Measurements from ENCODE around the gene ZNF530. TPM values are rescaled to one million over a fixed set of nuclear protein-coding genes. Genes with fewer than 3 reads are reported as not detected.

ZNF530 gene
- total and polyA plus RNA-seq, 2 donors from 2014 or later: 1.1 to 3.5 TPM

DNA sequence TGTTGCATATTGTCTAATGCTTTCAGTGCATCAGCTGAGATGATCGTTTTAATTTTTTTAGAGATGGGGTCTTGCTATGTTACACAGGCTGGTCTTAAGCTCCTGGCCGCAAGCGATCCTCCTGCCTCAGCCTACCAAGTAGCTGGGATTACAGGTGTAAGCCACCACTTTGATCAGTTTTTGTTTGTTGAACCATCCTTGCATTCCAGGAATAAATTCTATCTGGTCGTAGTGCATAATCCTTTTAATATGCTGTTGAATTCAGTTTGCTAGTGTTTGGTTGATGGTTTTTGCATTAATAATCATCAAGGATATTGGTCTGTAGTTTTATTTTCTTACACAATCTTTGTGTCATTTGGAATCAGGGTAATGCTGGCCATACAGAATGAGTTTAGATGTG, 37.7 kb downstream of the ZNF530 start:
- intact Hi-C loops (cut with DNase I): no loop called here
- Histone ChIP-seq H3K27ac (ENCODE audit: low read depth in 2 of 2, low read length in 2 of 2) (no peak overlapping the region), H3K27me3 (ENCODE audit: control insufficient read depth, insufficient read depth, low read length) (no peaks in the 10 kb centered on the region), H3K4me1 (ENCODE audit: control insufficient read depth in 2 of 3, insufficient read depth in 2 of 3, low read depth in 1 of 3, low read length in 3 of 3) (peaks cover 0 to 8% (median 7%) of the 10 kb centered on the region in 3 donors), H3K9me3 (ENCODE audit: control insufficient read depth in 2 of 3, insufficient read depth in 1 of 3, low read length in 3 of 3) (peaks cover 25 to 55% (median 31%) of the 10 kb centered on the region in 3 donors), H3K4me3 (ENCODE audit: low read length in 3 of 3) (no peak overlapping the region), H3K36me3 (ENCODE audit: control insufficient read depth in 2 of 3, insufficient read depth in 3 of 3, low read length in 3 of 3) (peaks cover 35 to 53% (median 53%) of the 10 kb centered on the region in 3 donors), H3K9ac (ENCODE audit: low read length in 3 of 3) (no peak overlapping the region)
- FAIRE-seq: no peak
- no peak for DNase-seq
- TF ChIP-seq, protein P1, sequence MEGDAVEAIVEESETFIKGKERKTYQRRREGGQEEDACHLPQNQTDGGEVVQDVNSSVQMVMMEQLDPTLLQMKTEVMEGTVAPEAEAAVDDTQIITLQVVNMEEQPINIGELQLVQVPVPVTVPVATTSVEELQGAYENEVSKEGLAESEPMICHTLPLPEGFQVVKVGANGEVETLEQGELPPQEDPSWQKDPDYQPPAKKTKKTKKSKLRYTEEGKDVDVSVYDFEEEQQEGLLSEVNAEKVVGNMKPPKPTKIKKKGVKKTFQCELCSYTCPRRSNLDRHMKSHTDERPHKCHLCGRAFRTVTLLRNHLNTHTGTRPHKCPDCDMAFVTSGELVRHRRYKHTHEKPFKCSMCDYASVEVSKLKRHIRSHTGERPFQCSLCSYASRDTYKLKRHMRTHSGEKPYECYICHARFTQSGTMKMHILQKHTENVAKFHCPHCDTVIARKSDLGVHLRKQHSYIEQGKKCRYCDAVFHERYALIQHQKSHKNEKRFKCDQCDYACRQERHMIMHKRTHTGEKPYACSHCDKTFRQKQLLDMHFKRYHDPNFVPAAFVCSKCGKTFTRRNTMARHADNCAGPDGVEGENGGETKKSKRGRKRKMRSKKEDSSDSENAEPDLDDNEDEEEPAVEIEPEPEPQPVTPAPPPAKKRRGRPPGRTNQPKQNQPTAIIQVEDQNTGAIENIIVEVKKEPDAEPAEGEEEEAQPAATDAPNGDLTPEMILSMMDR (IDR thresholded peaks at IDR 0.05; ENCODE audit: borderline replicate concordance, extremely low read depth, insufficient read depth): no peak

DNA sequence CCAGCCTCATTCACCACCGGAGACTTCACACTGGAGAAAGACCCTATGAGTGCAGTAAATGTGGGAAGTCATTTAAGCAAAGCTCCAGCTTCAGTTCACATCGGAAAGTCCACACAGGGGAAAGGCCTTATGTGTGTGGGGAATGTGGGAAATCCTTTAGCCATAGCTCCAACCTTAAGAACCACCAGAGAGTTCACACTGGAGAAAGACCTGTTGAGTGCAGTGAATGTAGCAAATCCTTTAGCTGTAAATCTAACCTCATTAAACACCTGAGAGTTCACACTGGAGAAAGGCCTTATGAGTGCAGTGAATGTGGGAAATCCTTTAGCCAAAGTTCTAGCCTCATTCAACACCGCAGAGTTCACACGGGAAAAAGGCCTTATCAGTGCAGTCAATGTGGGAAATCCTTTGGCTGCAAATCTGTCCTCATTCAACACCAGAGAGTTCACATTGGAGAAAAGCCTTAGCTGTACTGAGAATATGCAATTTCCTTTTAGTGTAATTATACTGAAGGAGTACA, 42.1 kb downstream of the ZNF530 start:
- TF ChIP-seq, protein P1 (IDR thresholded peaks at IDR 0.05; ENCODE audit: borderline replicate concordance, extremely low read depth, insufficient read depth): no peak
- H3K4me3 ChIP-seq (ENCODE audit: low read length in 3 of 3): peak overlapping the region in 1 of 3 donors; percentile 4

DNA sequence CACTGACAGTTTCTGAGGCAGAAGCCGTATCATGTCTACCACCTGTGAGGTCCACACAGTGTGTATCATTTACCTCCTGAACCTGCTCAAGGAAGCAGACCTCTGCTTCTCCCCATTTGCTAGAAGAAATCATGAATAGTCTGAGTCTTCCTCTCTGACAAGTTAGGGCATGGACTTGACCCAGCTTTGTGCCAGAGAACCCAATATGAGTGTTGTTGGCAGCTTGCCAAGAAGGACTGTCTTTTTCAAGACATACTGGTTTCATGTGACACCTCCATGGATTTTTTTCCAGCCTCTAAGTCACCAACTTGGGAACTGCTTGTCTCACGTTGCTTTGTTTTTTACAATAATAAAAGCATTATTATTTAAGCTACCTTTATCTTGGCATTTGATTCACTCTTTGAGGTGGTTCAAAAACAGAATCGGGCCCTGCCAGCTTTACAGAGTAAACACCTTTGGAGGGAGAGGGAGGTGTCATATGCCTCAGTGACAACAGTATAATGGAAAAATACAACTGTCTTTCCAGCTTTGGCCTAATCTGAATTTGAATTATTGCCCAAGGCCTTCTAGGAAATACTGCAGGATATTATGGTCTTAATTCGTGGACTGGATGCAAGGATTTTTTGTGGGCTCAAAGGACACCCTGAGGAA, 42.8 kb downstream of the ZNF530 start:
- intact Hi-C loops (cut with DNase I): no loop called here
- FAIRE-seq: no peak

More for the DNA sequence above, 42.1 kb downstream of the ZNF530 start:
- H3K9ac ChIP-seq (ENCODE audit: low read length in 3 of 3): no peak overlapping the region
- H3K4me1 ChIP-seq (ENCODE audit: control insufficient read depth in 2 of 3, insufficient read depth in 2 of 3, low read depth in 1 of 3, low read length in 3 of 3): no peaks in the 10 kb centered on the region
- DNase-seq: no peak
- H3K27me3 ChIP-seq (ENCODE audit: control insufficient read depth, insufficient read depth, low read length): no peaks in the 10 kb centered on the region
- peaks cover 19 to 61% (median 32%) of the 10 kb centered on the region in 3 donors for H3K9me3 ChIP-seq (ENCODE audit: control insufficient read depth in 2 of 3, insufficient read depth in 1 of 3, low read length in 3 of 3)
- H3K36me3 ChIP-seq (ENCODE audit: control insufficient read depth in 2 of 3, insufficient read depth in 3 of 3, low read length in 3 of 3): peaks cover 26 to 40% (median 37%) of the 10 kb centered on the region in 3 donors
- no peak for FAIRE-seq
- intact Hi-C loops (cut with DNase I): no loop called here
- H3K27ac ChIP-seq (ENCODE audit: low read depth in 2 of 2, low read length in 2 of 2): no peak overlapping the region

More for the DNA sequence above, 42.8 kb downstream of the ZNF530 start:
- Histone ChIP-seq H3K4me1 (ENCODE audit: control insufficient read depth in 2 of 3, insufficient read depth in 2 of 3, low read depth in 1 of 3, low read length in 3 of 3) (no peaks in the 10 kb centered on the region), H3K36me3 (ENCODE audit: control insufficient read depth in 2 of 3, insufficient read depth in 3 of 3, low read length in 3 of 3) (peaks cover 26 to 37% (median 36%) of the 10 kb centered on the region in 3 donors), H3K27me3 (ENCODE audit: control insufficient read depth, insufficient read depth, low read length) (no peaks in the 10 kb centered on the region), H3K9me3 (ENCODE audit: control insufficient read depth in 2 of 3, insufficient read depth in 1 of 3, low read length in 3 of 3) (peaks cover 14 to 61% (median 26%) of the 10 kb centered on the region in 3 donors), H3K9ac (ENCODE audit: low read length in 3 of 3) (no peak overlapping the region), H3K4me3 (ENCODE audit: low read length in 3 of 3) (peak overlapping the region in 2 of 3 donors; percentile 4 to 14), H3K27ac (ENCODE audit: low read depth in 2 of 2, low read length in 2 of 2) (no peak overlapping the region)
- TF ChIP-seq, protein P1 (IDR thresholded peaks at IDR 0.05; ENCODE audit: borderline replicate concordance, extremely low read depth, insufficient read depth): no peak
- no peak for DNase-seq
